ENCODE data around the gene JAK1. TPM values are rescaled to one million over a fixed set of nuclear protein-coding genes. Genes with fewer than 3 reads are reported as not detected.

Gene JAK1
- total and polyA plus RNA-seq, 2 experiments from 2014 or later: 8.0 to 19.5 TPM

DNA sequence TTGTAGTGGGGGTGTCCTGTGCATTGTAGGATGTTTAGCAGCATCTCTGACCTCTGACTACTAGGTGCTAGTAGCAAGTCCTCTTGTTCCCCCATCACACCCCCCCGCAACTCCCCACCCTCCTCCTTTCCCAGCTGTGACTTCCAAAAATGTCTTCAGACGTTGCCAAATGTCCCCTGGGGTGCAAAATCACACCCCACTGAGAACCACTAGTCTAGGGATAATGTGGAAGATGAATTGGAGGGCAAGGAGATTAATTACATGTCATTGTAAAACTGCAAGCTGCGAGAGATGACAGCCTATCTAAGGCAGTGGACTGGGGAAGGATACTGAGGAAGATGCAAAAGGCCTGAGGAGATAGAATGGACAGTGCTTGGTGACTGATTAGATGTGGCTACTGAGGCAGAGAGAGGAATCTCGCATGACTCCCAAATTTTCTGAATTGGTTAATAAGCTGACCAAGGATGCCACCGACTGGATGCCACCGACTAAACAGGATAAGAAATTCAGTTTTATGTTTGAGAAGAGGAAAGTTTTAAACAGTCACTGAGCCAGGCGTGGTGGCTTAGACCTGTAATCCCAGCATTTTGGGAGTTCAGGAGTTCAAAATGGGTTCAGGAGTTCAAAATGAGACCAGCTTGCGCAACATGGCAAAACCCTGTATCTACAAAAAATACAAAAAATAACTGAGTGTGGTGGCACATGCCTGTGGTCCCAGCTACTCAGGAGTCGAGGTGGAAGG is 3.1 kb upstream of the JAK1 start:
- no peaks in the 10 kb centered on the region; the same call in 2 of the 3 replicates for H3K36me3 Mint-ChIP-seq (ENCODE audit: low read depth)
- no peaks in the 10 kb centered on the region for H3K36me3 ChIP-seq (ENCODE audit: insufficient read depth)
- no peaks in the 10 kb centered on the region for H3K9me3 Mint-ChIP-seq
- H2AFZ ChIP-seq: no peak overlapping the region
- DNase-seq (ENCODE audit: low spot score) (no peak), ATAC-seq (no peak)
- no peak overlapping the region for H3K4me3 ChIP-seq
- 0 out of 2 replicates have a peak, but pooled peaks cover 3% of the 10 kb centered on the region for H3F3A ChIP-seq (replicated peaks; ENCODE audit: low read depth)
- H3K4me3 Mint-ChIP-seq: no peak overlapping the region
- H3K27ac Mint-ChIP-seq: no peak overlapping the region; the same call in 1 of the 2 replicates
- H3K27ac ChIP-seq (ENCODE audit: low read depth): no peak overlapping the region
- TF ChIP-seq, protein P1, sequence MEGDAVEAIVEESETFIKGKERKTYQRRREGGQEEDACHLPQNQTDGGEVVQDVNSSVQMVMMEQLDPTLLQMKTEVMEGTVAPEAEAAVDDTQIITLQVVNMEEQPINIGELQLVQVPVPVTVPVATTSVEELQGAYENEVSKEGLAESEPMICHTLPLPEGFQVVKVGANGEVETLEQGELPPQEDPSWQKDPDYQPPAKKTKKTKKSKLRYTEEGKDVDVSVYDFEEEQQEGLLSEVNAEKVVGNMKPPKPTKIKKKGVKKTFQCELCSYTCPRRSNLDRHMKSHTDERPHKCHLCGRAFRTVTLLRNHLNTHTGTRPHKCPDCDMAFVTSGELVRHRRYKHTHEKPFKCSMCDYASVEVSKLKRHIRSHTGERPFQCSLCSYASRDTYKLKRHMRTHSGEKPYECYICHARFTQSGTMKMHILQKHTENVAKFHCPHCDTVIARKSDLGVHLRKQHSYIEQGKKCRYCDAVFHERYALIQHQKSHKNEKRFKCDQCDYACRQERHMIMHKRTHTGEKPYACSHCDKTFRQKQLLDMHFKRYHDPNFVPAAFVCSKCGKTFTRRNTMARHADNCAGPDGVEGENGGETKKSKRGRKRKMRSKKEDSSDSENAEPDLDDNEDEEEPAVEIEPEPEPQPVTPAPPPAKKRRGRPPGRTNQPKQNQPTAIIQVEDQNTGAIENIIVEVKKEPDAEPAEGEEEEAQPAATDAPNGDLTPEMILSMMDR (conservative IDR thresholded peaks at IDR 0.05; ENCODE audit: low read depth in 2 of 2): peak in 1 of 2 experiments; percentile 22; a peak in 2 of 4 replicates
- TF ChIP-seq ZNF114 (CRISPR knock-in tag; IDR thresholded peaks at IDR 0.05): no peak
- H3K9me2 ChIP-seq (ENCODE audit: insufficient read depth): no peaks in the 10 kb centered on the region
- H3K27me3 Mint-ChIP-seq (ENCODE audit: insufficient read depth, low read depth, poor library complexity): peaks cover 23% of the 10 kb centered on the region
- H3K27me3 ChIP-seq (ENCODE audit: insufficient read depth): peaks cover 22% of the 10 kb centered on the region
- H4K20me1 ChIP-seq (replicated peaks; ENCODE audit: insufficient read depth): peaks cover 4% of the 10 kb centered on the region; the same call in 1 of the 2 replicates
- H3K4me2 ChIP-seq: no peak overlapping the region
- H3K4me1 Mint-ChIP-seq: peaks cover 21% of the 10 kb centered on the region
- peaks cover 2% of the 10 kb centered on the region for H3K79me2 ChIP-seq (replicated peaks; ENCODE audit: insufficient read depth)
- peaks cover 5% of the 10 kb centered on the region; the same call in 1 of the 2 replicates for H3K4me1 ChIP-seq (ENCODE audit: insufficient read depth)

DNA sequence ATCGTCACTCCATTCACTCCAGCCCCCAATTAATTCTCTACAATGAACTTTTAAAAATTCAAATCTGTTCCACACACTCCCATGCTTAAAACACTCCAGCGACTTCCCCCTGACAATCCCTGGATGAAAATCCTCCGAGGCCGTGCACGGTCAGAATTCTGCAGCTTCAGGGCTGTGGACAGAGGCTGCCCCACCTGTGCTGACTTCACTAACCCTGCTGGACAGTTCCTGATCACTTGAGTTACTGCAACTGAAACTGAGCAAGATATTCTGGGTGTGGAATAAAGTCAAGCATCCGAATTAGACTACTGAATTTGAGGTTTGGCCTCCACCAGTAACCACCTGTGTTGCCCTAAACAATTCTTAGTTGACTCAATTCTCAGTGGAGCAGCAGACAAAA is 1.0 kb upstream of the JAK1 start:
- no peaks in the 10 kb centered on the region for H3K9me2 ChIP-seq (ENCODE audit: insufficient read depth)
- H3K4me3 ChIP-seq: peak overlapping the region; percentile 99
- peaks cover 23% of the 10 kb centered on the region for H3K4me1 Mint-ChIP-seq
- H3K27ac ChIP-seq (ENCODE audit: low read depth): no peak overlapping the region
- H3K27me3 ChIP-seq (ENCODE audit: insufficient read depth): peaks cover 38% of the 10 kb centered on the region
- ATAC-seq (no peak), DNase-seq (ENCODE audit: low spot score) (no peak)
- no peaks in the 10 kb centered on the region for H3K36me3 ChIP-seq (ENCODE audit: insufficient read depth)
- H3K9me3 Mint-ChIP-seq: no peaks in the 10 kb centered on the region
- no peaks in the 10 kb centered on the region; the same call in 2 of the 3 replicates for H3K36me3 Mint-ChIP-seq (ENCODE audit: low read depth)
- H2AFZ ChIP-seq: no peak overlapping the region
- peaks cover 20% of the 10 kb centered on the region for H3K79me2 ChIP-seq (replicated peaks; ENCODE audit: insufficient read depth)
- peaks cover 5% of the 10 kb centered on the region; the same call in 1 of the 2 replicates for H3K4me1 ChIP-seq (ENCODE audit: insufficient read depth)
- H3K27me3 Mint-ChIP-seq (ENCODE audit: insufficient read depth, low read depth, poor library complexity): peaks cover 25% of the 10 kb centered on the region
- no peak overlapping the region for H3K27ac Mint-ChIP-seq
- H3K4me2 ChIP-seq: peak overlapping the region; percentile 81
- TF ChIP-seq, protein P2, sequence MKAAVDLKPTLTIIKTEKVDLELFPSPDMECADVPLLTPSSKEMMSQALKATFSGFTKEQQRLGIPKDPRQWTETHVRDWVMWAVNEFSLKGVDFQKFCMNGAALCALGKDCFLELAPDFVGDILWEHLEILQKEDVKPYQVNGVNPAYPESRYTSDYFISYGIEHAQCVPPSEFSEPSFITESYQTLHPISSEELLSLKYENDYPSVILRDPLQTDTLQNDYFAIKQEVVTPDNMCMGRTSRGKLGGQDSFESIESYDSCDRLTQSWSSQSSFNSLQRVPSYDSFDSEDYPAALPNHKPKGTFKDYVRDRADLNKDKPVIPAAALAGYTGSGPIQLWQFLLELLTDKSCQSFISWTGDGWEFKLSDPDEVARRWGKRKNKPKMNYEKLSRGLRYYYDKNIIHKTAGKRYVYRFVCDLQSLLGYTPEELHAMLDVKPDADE (IDR thresholded peaks at IDR 0.05): no peak
- TF ChIP-seq EZH2 (IDR thresholded peaks at IDR 0.05; ENCODE audit: low read depth, unreplicated experiment): no peak
- TF ChIP-seq, protein P3, sequence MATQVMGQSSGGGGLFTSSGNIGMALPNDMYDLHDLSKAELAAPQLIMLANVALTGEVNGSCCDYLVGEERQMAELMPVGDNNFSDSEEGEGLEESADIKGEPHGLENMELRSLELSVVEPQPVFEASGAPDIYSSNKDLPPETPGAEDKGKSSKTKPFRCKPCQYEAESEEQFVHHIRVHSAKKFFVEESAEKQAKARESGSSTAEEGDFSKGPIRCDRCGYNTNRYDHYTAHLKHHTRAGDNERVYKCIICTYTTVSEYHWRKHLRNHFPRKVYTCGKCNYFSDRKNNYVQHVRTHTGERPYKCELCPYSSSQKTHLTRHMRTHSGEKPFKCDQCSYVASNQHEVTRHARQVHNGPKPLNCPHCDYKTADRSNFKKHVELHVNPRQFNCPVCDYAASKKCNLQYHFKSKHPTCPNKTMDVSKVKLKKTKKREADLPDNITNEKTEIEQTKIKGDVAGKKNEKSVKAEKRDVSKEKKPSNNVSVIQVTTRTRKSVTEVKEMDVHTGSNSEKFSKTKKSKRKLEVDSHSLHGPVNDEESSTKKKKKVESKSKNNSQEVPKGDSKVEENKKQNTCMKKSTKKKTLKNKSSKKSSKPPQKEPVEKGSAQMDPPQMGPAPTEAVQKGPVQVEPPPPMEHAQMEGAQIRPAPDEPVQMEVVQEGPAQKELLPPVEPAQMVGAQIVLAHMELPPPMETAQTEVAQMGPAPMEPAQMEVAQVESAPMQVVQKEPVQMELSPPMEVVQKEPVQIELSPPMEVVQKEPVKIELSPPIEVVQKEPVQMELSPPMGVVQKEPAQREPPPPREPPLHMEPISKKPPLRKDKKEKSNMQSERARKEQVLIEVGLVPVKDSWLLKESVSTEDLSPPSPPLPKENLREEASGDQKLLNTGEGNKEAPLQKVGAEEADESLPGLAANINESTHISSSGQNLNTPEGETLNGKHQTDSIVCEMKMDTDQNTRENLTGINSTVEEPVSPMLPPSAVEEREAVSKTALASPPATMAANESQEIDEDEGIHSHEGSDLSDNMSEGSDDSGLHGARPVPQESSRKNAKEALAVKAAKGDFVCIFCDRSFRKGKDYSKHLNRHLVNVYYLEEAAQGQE (IDR thresholded peaks at IDR 0.05; ENCODE audit: unreplicated experiment): peak; percentile 48
- H3F3A ChIP-seq (replicated peaks; ENCODE audit: low read depth): 0 out of 2 replicates have a peak, but pooled peaks cover 3% of the 10 kb centered on the region
- H3K4me3 Mint-ChIP-seq: peak overlapping the region; percentile 82
- H4K20me1 ChIP-seq (replicated peaks; ENCODE audit: insufficient read depth): peaks cover 13% of the 10 kb centered on the region; the same call in 1 of the 2 replicates

Measured in GM23338 (cell line).